Endothelial cell of umbilical vein (primary cell): ENCODE results near the gene DEGS2. TPM values are rescaled to one million over a fixed set of nuclear protein-coding genes. Genes with fewer than 3 reads are reported as not detected.

Experiments used
- BruUV-seq: library from RNA; stranded (reverse); fragments of 400-500 nt; replicated peaks from 2 replicates; lab custom pipeline; 2021; lab: Mats Ljungman, UMichigan
- CTCF ChIA-PET: fragments of 300-600, 350-600 bp; sonication (Branson Sonifier 250); formaldehyde crosslinking; loops from one replicate; lab custom pipeline; 2021; ENCODE audit warnings: antibody characterized with exemption, inconsistent platforms; lab: Charles Lee
- POLR2A ChIA-PET: fragments of 300-600, 350-600 bp; sonication (Branson Sonifier 250); formaldehyde crosslinking; loops from one replicate; lab custom pipeline; 2021; ENCODE audit warnings: antibody characterized with exemption, inconsistent platforms; lab: Charles Lee
- DNase-seq: peaks from one replicate; pipeline ENCODE4 v3.0.0-alpha.2; 2011; ENCODE audit warnings: low read depth, low spot score
- FAIRE-seq: peaks from 2 replicates; lab custom pipeline; 2011; peaks lifted over from hg19 to GRCh38; lab: Jason Lieb, UNC
- H2AFZ ChIP-seq: 2 replicates; pipeline ENCODE4 v1.6.0; 2012; ENCODE audit warnings: low read depth, low read length, control low read depth, inconsistent platforms
- H3K27ac ChIP-seq: 2 replicates; pipeline ENCODE4 v1.5.1; 2011; ENCODE audit warnings: low read depth, mild to moderate bottlenecking, control low read depth, low read length, moderate library complexity; ENCODE audit not compliant: insufficient read depth
- H3K27me3 ChIP-seq, 2 experiments: 2 replicates each; pipeline versions ENCODE4 v1.6.0 to v1.6.1; 2011; ENCODE audit warnings: low read length in 2 of 2, mixed read lengths in 1 of 2; ENCODE audit not compliant: control insufficient read depth in 2 of 2, insufficient read depth in 2 of 2
- H3K36me3 ChIP-seq, 2 experiments: 2 replicates in 1 of 2; 3 replicates in 1 of 2; pipeline ENCODE4 v1.5.1; 2011; ENCODE audit warnings: low read length in 2 of 2, mild to moderate bottlenecking in 1 of 2, moderate library complexity in 1 of 2; ENCODE audit not compliant: control insufficient read depth in 2 of 2, insufficient read depth in 2 of 2; ENCODE audit errors: extremely low read depth in 1 of 2
- H3K4me1 ChIP-seq: 3 replicates; pipeline ENCODE4 v1.5.1; 2011; ENCODE audit warnings: mild to moderate bottlenecking, low read length; ENCODE audit not compliant: control insufficient read depth, insufficient read depth; ENCODE audit errors: extremely low read depth
- H3K4me2 ChIP-seq: 2 replicates; pipeline ENCODE4 v1.6.1; 2011; ENCODE audit warnings: low read length, control low read depth, mixed read lengths; ENCODE audit not compliant: insufficient read depth
- H3K4me3 ChIP-seq, 3 experiments: fragments of 200-600 bp in 1 of 3; sonication (generic), shearing (Covaris generic) in 1 of 3; replicated peaks in 1 of 3; 2 replicates each; pipeline ENCODE4 v1.5.1; 2011 to 2016; ENCODE audit warnings: control low read depth in 3 of 3, low read length in 3 of 3, mild to moderate bottlenecking in 2 of 3, inconsistent platforms in 1 of 3, low read depth in 1 of 3, moderate library complexity in 1 of 3; ENCODE audit not compliant: insufficient read depth in 1 of 3
- H3K79me2 ChIP-seq: 2 replicates; pipeline ENCODE4 v1.6.0; 2012; ENCODE audit warnings: low read length, inconsistent platforms; ENCODE audit not compliant: control insufficient read depth, insufficient read depth
- H3K9ac ChIP-seq: replicated peaks from 2 replicates; pipeline ENCODE3; 2011; ENCODE audit warnings: low read length, control low read depth; ENCODE audit not compliant: insufficient read depth; ENCODE audit errors: extremely low read depth
- H3K9me1 ChIP-seq: replicated peaks from 3 replicates; pipeline ENCODE4 v1.6.0; 2011; ENCODE audit warnings: mild to moderate bottlenecking, low read length; ENCODE audit not compliant: control insufficient read depth, insufficient read depth; ENCODE audit errors: extremely low read depth
- H3K9me3 ChIP-seq: replicated peaks from 2 replicates; pipeline ENCODE4 v1.5.1; 2012; ENCODE audit warnings: low read length, inconsistent platforms; ENCODE audit not compliant: control insufficient read depth, insufficient read depth
- H4K20me1 ChIP-seq: replicated peaks from 2 replicates; pipeline ENCODE3; 2011; ENCODE audit warnings: mild to moderate bottlenecking, low read length; ENCODE audit not compliant: control insufficient read depth, insufficient read depth; ENCODE audit errors: extremely low read depth
- EZH2 ChIP-seq: IDR thresholded peaks from 2 replicates; pipeline ENCODE4 v1.6.1; 2012; ENCODE audit warnings: borderline replicate concordance, low read depth, mild to moderate bottlenecking, moderate library complexity, low read length, inconsistent platforms; ENCODE audit not compliant: severe bottlenecking
- GATA2 ChIP-seq: IDR thresholded peaks from 2 replicates; pipeline ENCODE4 v1.7.0; 2011; ENCODE audit warnings: low read depth, mild to moderate bottlenecking, moderate library complexity, mixed read lengths, low read length; ENCODE audit not compliant: insufficient read length, insufficient read depth
- MAX ChIP-seq: IDR thresholded peaks from 2 replicates; pipeline ENCODE4 v1.6.1; 2011; ENCODE audit not compliant: insufficient read depth, insufficient read length
- MYC ChIP-seq: IDR thresholded peaks from one replicate; pipeline ENCODE4 v1.6.1; 2011; ENCODE audit warnings: mild to moderate bottlenecking, low read depth, low read length
- dilution Hi-C: fragments of 300-500 bp; cut with MboI; formaldehyde crosslinking; loops from one replicate; pipeline ENCODE4 v1.15.0; 2019; ENCODE audit warnings: low sequenced_read_pairs; ENCODE audit not compliant: extremely low pct_ligation_motif_present
- intact Hi-C: fragments of 100-400 bp; cut with micrococcal nuclease; formaldehyde crosslinking; loops from one replicate; pipeline ENCODE4 v1.10.0; 2022
- polyA plus RNA-seq, 4 experiments: library from polyadenylated mRNA; depleted of rRNA in 3 of 4; stranded (reverse) in 3 of 4; unstranded in 1 of 4; fragments of >200 nt; gene quantifications; 2 replicates each; pipeline versions ENCODE4 v1.2.1 to v1.2.3, GENCODE V29; 2011 to 2012; ENCODE audit warnings: missing spikeins in 1 of 4
- total RNA-seq: library from RNA; stranded (reverse); gene quantifications from 2 replicates; pipeline ENCODE4 v1.2.3, GENCODE V29; 2021

DEGS2 gene
- total and polyA plus RNA-seq, 2 donors (not counting 3 experiments of a cell fraction or from before 2014, with no cell fraction given) = 0.06 TPM; not detected in 1

- Histone ChIP-seq H3K4me1 (no peaks in the 10 kb centered on the region), H2AFZ (no peak overlapping the region), H3K79me2 (no peaks in the 10 kb centered on the region), H3K27ac (no peak overlapping the region), H3K9me3 (no peaks in the 10 kb centered on the region), H3K36me3 (no peaks in the 10 kb centered on the region), H3K9ac (no peak overlapping the region), H3K27me3 (peaks cover 0 to 4% of the 10 kb centered on the region in 2 experiments), H3K4me2 (no peak overlapping the region), H4K20me1 (no peaks in the 10 kb centered on the region), H3K4me3 (no peak overlapping the region), H3K9me1 (no peaks in the 10 kb centered on the region)
- DNase-seq (no peak), FAIRE-seq (no peak)
- dilution Hi-C loops (no loop called here), intact Hi-C loops (no loop called here)
- CTCF ChIA-PET = interaction anchor here (1.8 kb wide), 1 partner anchor 32 kb away, joined by 4 read pairs; no protein-coding TSS in a partner anchor
- TF ChIP-seq MAX = no peak
- TF ChIP-seq EZH2 = no peak
- no TSS peak for BruUV-seq
- POLR2A ChIA-PET = no interaction called here
Measured at GRCh38 chr14:100173353-100173752, 13.9 kb upstream of the DEGS2 start.

- TF ChIP-seq MYC = no peak
- TF ChIP-seq EZH2 = no peak
- no peak for TF ChIP-seq GATA2
- no peak overlapping the region for H2AFZ ChIP-seq
- ChIA-PET CTCF (no interaction called here), POLR2A (no interaction called here)
- intact Hi-C loops = no loop called here
- no peaks in the 10 kb centered on the region for H4K20me1 ChIP-seq
- H3K79me2 ChIP-seq = no peaks in the 10 kb centered on the region
- DNase-seq (no peak), FAIRE-seq (no peak)
- no peak overlapping the region for H3K27ac ChIP-seq
- H3K9ac ChIP-seq = no peak overlapping the region
- no peaks in the 10 kb centered on the region for H3K36me3 ChIP-seq
- no peaks in the 10 kb centered on the region for H3K9me1 ChIP-seq
- no peak overlapping the region for H3K4me3 ChIP-seq
- no peaks in the 10 kb centered on the region for H3K9me3 ChIP-seq
- dilution Hi-C loops = no loop called here
- H3K27me3 ChIP-seq = peaks cover 0 to 4% of the 10 kb centered on the region in 2 experiments
- H3K4me2 ChIP-seq = no peak overlapping the region
- no peaks in the 10 kb centered on the region for H3K4me1 ChIP-seq
- BruUV-seq = no TSS peak
Measured at GRCh38 chr14:100172811-100173210, 13.4 kb upstream of the DEGS2 start.
